ENCODE results near the gene B4GALT5.

- TF ChIP-seq CTCF (conservative IDR thresholded peaks at IDR 0.05 in 1 of 2, IDR thresholded peaks at IDR 0.05 in 1 of 2; ENCODE audit: extremely low read depth in 1 of 2, insufficient read depth in 1 of 2, low read depth in 1 of 2, low read length in 2 of 2) (no peak), EZH2 (IDR thresholded peaks at IDR 0.05; ENCODE audit: borderline replicate concordance, low read length) (no peak)
These were observed 33.2 kb downstream of the B4GALT5 start for GRCh38 chr20:49680484-49680883.
